GM13976 (cell line): ENCODE measurements around the gene MYO10.

ENCODE experiments used
- DNase-seq: peaks from one replicate; pipeline ENCODE4 v3.0.0; 2012; ENCODE audit warnings: low spot score
- CTCF ChIP-seq: IDR thresholded peaks from 2 replicates; pipeline ENCODE4 v1.5.1; 2012; ENCODE audit warnings: borderline replicate concordance, mild to moderate bottlenecking; ENCODE audit not compliant: insufficient read depth; ENCODE audit errors: extremely low read depth, missing control alignments, control extremely low read depth
- in situ Hi-C: fragments of 300-500 bp; cut with MboI; formaldehyde crosslinking; loops from one replicate; pipeline ENCODE4 v1.12.0; 2022; ENCODE audit warnings: low sequenced_read_pairs, mixed read lengths, inconsistent platforms; ENCODE audit not compliant: unreplicated experiment

The MYO10 gene

DNA sequence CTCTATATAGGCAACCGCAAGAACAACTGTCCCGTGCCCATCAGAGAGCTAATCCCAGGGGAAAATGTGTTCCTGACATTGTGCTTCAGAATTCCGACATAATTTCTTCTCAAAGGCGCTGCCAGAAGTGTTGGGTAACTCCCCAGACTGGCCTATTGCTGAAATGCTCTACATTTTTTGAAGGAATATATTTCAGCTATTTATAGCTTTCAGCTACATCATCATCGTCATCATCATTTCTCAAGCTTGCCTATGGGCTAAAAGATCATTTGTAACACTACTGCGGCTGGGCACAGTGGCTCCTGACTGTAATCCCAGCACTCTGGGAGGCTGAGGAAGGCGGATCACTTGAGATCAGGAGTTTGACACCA is 49.7 kb downstream of the MYO10 start:
- no peak for DNase-seq
- in situ Hi-C loops, result no loop called here
- no peak for TF ChIP-seq CTCF

GRCh38 chr5:16885635-16886365 is 50.3 kb downstream of the MYO10 start:
- DNase-seq, result no peak
- no peak for TF ChIP-seq CTCF
- in situ Hi-C loops, result no loop called here

DNA sequence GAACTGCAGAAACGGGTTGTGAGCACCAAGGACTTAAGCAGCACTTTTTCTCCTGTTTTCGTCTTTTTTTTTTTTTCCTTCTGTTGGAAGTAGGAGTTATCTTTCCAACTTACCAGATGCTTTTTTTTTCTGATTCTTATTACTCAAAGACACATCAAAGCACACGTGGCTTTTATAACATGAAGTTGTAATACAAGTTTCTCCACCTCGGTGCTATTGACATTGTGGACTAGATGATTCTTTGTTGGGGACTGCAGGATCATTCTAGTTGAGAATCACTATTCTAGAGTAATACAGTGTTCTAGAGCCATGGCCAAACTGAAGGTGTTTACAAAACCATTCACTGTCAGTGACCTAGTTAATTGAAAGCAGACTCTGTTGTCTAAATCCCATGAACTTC is 51.5 kb downstream of the MYO10 start:
- DNase-seq, result no peak
- no peak for TF ChIP-seq CTCF
- in situ Hi-C loops, result no loop called here

DNA sequence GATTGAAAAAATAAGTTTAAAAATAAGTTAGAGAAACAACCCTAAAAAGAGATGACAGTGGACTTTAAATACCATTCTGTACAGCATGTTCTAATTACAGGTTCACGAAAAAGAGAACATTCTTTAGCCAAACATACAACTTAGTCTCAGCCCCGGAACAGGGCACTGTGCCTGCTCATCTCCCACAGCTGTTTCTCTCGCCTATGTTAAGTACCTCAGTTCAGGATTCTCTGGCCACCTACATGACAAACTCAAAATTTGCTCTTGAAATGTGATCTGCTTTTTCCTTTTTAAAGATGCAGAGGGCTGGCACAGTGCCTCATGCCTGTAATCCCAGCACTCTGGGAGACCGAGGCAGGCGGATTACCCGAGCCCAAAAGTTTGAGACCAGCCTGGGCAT is 52.3 kb downstream of the MYO10 start:
- in situ Hi-C loops, result no loop called here
- TF ChIP-seq CTCF, result no peak
- no peak for DNase-seq

DNA sequence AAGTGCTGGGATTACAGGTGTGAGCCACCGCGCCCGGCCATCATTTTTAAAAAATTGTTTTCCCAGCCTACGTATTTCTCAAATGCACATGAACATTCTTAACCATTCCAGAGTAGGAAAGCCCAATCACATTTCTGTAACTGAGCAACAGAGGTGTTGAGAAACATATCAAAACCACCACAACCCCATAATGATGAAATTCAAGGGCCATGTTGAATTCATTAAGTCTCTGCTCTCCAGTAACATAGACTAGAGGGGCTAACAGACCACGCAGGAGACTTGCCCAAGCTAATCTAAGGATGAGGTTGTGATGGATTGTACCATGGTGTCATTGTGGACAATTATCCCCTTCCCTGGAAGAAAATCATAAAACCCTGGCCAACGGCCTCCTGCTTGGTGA is 52.9 kb downstream of the MYO10 start:
- DNase-seq, result no peak
- no peak for TF ChIP-seq CTCF
- in situ Hi-C loops, result no loop called here

- TF ChIP-seq CTCF, result no peak
- in situ Hi-C loops, result no loop called here
- no peak for DNase-seq
Observed at GRCh38 chr5:16881251-16881650, 54.8 kb downstream of the MYO10 start.

DNA sequence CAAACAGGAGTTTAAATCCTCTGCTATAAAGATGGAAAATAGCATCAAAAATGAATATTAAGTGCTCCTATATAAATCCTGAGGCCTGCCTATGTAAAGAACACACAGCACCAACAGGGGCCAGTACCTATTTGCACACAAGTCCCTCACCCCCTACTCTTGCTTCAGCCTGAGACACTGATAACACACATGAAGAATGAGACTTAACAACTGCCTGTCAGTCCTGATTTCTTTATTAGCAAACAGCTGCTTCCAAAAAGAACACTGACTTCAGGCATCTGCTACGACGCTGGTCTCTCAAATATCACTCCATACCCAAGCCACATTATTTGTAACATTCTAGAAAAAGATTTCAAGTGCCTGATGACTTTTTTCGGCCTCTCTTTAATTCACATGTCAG is 55.5 kb downstream of the MYO10 start:
- no peak for DNase-seq
- no peak for TF ChIP-seq CTCF
- in situ Hi-C loops, result no loop called here
